Measurements from ENCODE around the gene DOCK4.

Gene DOCK4

DNA sequence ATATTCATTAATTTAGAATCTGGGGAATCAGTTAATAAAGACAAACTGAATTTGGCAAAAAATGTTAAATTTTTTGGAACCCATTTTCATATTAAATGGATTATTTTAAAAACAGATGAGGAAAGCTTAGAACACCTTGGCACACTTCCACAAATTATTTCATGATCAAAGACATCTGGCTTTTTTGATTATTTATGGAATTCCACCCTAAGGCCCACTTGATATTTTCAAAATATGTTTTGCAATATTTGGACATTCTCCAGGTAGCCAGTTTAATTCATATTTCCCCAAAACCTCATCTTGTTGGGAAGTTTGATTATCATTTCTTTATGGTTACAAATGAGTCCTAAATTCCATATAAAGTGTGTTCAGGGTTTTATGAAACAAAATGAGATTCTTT, 129.9 kb downstream of the DOCK4 start:
- TF ChIP-seq GABPA (IDR thresholded peaks at IDR 0.05; ENCODE audit: low read depth): no peak
- no peak for TF ChIP-seq SPI1 (IDR thresholded peaks at IDR 0.05; ENCODE audit: borderline replicate concordance, low read depth)
- no peak for TF ChIP-seq POLR2AphosphoS5 (IDR thresholded peaks at IDR 0.05; ENCODE audit: low read depth)
- no peaks in the 10 kb centered on the region for H3K27me3 ChIP-seq (ENCODE audit: insufficient read depth, poor library complexity, severe bottlenecking)
- DNase-seq (ENCODE audit: low read depth in 1 of 2, low spot score in 1 of 2): no peak
- H3K27ac ChIP-seq (replicated peaks): no peak overlapping the region
- H3K4me3 ChIP-seq (replicated peaks; ENCODE audit: insufficient read depth, low read length): no peak overlapping the region

GRCh38 chr7:112074464-112074863, 131.7 kb downstream of the DOCK4 start:
- DNase-seq (ENCODE audit: low read depth in 1 of 2, low spot score in 1 of 2): no peak
- TF ChIP-seq CTCF (IDR thresholded peaks at IDR 0.05; ENCODE audit: insufficient read depth, low read length) (no peak), POLR2AphosphoS5 (IDR thresholded peaks at IDR 0.05; ENCODE audit: low read depth) (no peak), SPI1 (IDR thresholded peaks at IDR 0.05; ENCODE audit: borderline replicate concordance, low read depth) (no peak), GABPA (IDR thresholded peaks at IDR 0.05; ENCODE audit: low read depth) (no peak)
- TF ChIP-seq, protein P1, sequence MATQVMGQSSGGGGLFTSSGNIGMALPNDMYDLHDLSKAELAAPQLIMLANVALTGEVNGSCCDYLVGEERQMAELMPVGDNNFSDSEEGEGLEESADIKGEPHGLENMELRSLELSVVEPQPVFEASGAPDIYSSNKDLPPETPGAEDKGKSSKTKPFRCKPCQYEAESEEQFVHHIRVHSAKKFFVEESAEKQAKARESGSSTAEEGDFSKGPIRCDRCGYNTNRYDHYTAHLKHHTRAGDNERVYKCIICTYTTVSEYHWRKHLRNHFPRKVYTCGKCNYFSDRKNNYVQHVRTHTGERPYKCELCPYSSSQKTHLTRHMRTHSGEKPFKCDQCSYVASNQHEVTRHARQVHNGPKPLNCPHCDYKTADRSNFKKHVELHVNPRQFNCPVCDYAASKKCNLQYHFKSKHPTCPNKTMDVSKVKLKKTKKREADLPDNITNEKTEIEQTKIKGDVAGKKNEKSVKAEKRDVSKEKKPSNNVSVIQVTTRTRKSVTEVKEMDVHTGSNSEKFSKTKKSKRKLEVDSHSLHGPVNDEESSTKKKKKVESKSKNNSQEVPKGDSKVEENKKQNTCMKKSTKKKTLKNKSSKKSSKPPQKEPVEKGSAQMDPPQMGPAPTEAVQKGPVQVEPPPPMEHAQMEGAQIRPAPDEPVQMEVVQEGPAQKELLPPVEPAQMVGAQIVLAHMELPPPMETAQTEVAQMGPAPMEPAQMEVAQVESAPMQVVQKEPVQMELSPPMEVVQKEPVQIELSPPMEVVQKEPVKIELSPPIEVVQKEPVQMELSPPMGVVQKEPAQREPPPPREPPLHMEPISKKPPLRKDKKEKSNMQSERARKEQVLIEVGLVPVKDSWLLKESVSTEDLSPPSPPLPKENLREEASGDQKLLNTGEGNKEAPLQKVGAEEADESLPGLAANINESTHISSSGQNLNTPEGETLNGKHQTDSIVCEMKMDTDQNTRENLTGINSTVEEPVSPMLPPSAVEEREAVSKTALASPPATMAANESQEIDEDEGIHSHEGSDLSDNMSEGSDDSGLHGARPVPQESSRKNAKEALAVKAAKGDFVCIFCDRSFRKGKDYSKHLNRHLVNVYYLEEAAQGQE (IDR thresholded peaks at IDR 0.05; ENCODE audit: insufficient replicate concordance, low read depth): no peak

DNA sequence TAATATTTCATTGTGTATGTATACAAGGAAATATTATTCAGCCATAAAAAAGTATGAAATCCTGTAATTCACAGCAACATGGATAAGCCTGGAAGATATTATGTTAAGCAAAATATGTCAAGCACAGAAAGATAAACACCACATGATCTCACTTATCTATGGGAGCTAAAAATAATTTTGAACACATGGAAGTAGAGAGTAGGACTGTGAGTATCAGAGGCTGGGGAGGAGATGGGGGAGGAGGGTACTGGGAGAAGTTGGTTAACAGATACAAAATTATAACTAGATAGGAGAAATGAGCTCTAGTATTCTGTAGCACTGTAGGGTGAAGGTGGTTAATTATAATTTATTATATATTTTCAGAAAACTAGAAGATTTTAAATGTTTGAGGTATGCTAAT, 132.7 kb downstream of the DOCK4 start:
- Histone ChIP-seq H3K27me3 (ENCODE audit: insufficient read depth, poor library complexity, severe bottlenecking) (no peaks in the 10 kb centered on the region), H3K4me3 (replicated peaks; ENCODE audit: insufficient read depth, low read length) (no peak overlapping the region), H3K27ac (replicated peaks) (no peak overlapping the region)
- DNase-seq (ENCODE audit: low read depth in 1 of 2, low spot score in 1 of 2): no peak
- TF ChIP-seq, protein P1 (IDR thresholded peaks at IDR 0.05; ENCODE audit: insufficient replicate concordance, low read depth): no peak
- TF ChIP-seq POLR2AphosphoS5 (IDR thresholded peaks at IDR 0.05; ENCODE audit: low read depth): no peak
- TF ChIP-seq GABPA (IDR thresholded peaks at IDR 0.05; ENCODE audit: low read depth): no peak
- TF ChIP-seq SPI1 (IDR thresholded peaks at IDR 0.05; ENCODE audit: borderline replicate concordance, low read depth): no peak
- TF ChIP-seq CTCF (IDR thresholded peaks at IDR 0.05; ENCODE audit: insufficient read depth, low read length): no peak

More at GRCh38 chr7:112074464-112074863, 131.7 kb downstream of the DOCK4 start:
- Histone ChIP-seq H3K27me3 (ENCODE audit: insufficient read depth, poor library complexity, severe bottlenecking) (no peaks in the 10 kb centered on the region), H3K4me3 (replicated peaks; ENCODE audit: insufficient read depth, low read length) (no peak overlapping the region), H3K27ac (replicated peaks) (no peak overlapping the region)

DNA sequence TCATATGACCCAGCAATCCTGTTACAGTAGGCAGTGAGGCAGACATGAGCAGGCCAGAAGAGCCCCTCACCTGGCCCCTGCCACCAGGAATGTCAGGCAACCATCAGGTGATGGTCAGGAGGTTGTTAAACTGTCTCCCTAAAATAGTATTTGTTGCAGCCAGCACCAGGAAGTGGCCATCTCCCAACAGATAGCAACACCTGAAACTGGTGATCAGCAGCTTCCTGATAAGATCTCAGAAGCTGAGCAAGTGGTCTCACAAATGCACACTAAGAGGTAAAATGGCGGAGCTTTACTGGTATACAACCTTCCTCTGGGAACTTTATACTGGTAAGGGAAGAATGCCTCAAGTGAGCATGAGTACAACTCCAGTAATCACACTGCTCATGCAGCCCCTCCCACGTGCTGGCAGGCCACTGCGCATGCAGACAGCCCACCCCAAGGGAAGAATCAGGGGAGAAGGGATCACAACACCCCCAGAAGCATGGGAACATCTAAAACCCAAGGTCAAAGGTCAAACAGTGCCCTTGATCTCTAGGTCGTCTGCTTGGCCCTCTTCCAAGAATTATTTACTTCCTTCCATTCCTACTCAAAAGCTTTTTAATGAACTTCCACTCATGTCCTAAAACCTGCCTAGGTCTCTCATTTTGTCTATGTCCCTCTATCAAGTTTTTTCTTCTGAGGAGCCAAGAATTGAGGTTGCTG, 133.5 kb downstream of the DOCK4 start:
- TF ChIP-seq, protein P1 (IDR thresholded peaks at IDR 0.05; ENCODE audit: insufficient replicate concordance, low read depth): no peak
- TF ChIP-seq GABPA (IDR thresholded peaks at IDR 0.05; ENCODE audit: low read depth): no peak
- no peak for TF ChIP-seq POLR2AphosphoS5 (IDR thresholded peaks at IDR 0.05; ENCODE audit: low read depth)
- TF ChIP-seq SPI1 (IDR thresholded peaks at IDR 0.05; ENCODE audit: borderline replicate concordance, low read depth): no peak
- TF ChIP-seq CTCF (IDR thresholded peaks at IDR 0.05; ENCODE audit: insufficient read depth, low read length): no peak
- H3K4me3 ChIP-seq (replicated peaks; ENCODE audit: insufficient read depth, low read length): no peak overlapping the region
- no peaks in the 10 kb centered on the region for H3K27me3 ChIP-seq (ENCODE audit: insufficient read depth, poor library complexity, severe bottlenecking)
- DNase-seq (ENCODE audit: low read depth in 1 of 2, low spot score in 1 of 2): no peak
- no peak overlapping the region for H3K27ac ChIP-seq (replicated peaks)
